NOMO-1 treated with DMSO at 0.1 percent for 48 hours (cell line): Measurements from ENCODE around the gene UBA1.

Experiments used
- DNase-seq: peaks from one replicate; lab custom pipeline; 2025; ENCODE audit not compliant: unreplicated experiment; lab: John Stamatoyannopoulos, UW

UBA1 gene

GRCh38 chrX:47210661-47211425 is 17.2 kb downstream of the UBA1 start:
- no peak for DNase-seq

GRCh38 chrX:47212381-47213293 is 19.0 kb downstream of the UBA1 start:
- no peak for DNase-seq

- no peak for DNase-seq
Measured at GRCh38 chrX:47214435-47215077, 20.9 kb downstream of the UBA1 start.

GRCh38 chrX:47215291-47215900 is 21.8 kb downstream of the UBA1 start:
- no peak for DNase-seq

- no peak for DNase-seq
Measured at GRCh38 chrX:47216393-47216925, 22.8 kb downstream of the UBA1 start.

- DNase-seq, result peak; percentile 21
Measured at GRCh38 chrX:47217121-47217851, 23.7 kb downstream of the UBA1 start.

- DNase-seq, result peak; percentile 100
Measured at GRCh38 chrX:47217852-47218279, 24.2 kb downstream of the UBA1 start.

GRCh38 chrX:47218280-47218919 is 24.8 kb downstream of the UBA1 start, which contains the start of gene CDK16:
Gene CDK16, plus strand, starts transcription at chrX:47218681. Its CDS starts 4,877 bp downstream, at chrX:47223558.
- DNase-seq, result peak; percentile 70

GRCh38 chrX:47218920-47219815 is 25.5 kb downstream of the UBA1 start:
- no peak for DNase-seq

GRCh38 chrX:47221756-47222155 is 28.1 kb downstream of the UBA1 start:
- no peak for DNase-seq

- DNase-seq, result no peak
Measured at GRCh38 chrX:47222751-47223350, 29.2 kb downstream of the UBA1 start.

GRCh38 chrX:47223476-47224250 is 30.0 kb downstream of the UBA1 start:
- DNase-seq, result no peak

GRCh38 chrX:47224266-47224895 is 30.8 kb downstream of the UBA1 start:
- DNase-seq, result no peak

GRCh38 chrX:47224896-47225290 is 31.3 kb downstream of the UBA1 start:
- no peak for DNase-seq

GRCh38 chrX:47226071-47226470 is 32.4 kb downstream of the UBA1 start:
- DNase-seq, result no peak

- DNase-seq, result no peak
Measured at GRCh38 chrX:47226531-47227333, 33.1 kb downstream of the UBA1 start.
